IMR-90 (cell line): Measurements from ENCODE around the gene ZNF827. TPM values are rescaled to one million over a fixed set of nuclear protein-coding genes. Genes with fewer than 3 reads are reported as not detected.

Source experiments
- ATAC-seq: fragments of 200-7000 bp; cut with Tn5 transposase; 2 replicates; pipeline ENCODE4 v1.9.1; 2020; ENCODE audit warnings: low read depth, mild to moderate bottlenecking, moderate library complexity
- BruUV-seq: library from RNA; stranded (reverse); fragments of 400-500 nt; replicated peaks from 2 replicates; lab custom pipeline; 2021; lab: Mats Ljungman, UMichigan
- CTCF ChIA-PET: fragments of 300-600 bp; formaldehyde crosslinking; extraction: SDS; loops from one replicate; lab custom pipeline; 2021; ENCODE audit warnings: antibody characterized with exemption; lab: Yijun Ruan, JAX
- POLR2A ChIA-PET: fragments of 300-600 bp; sonication (Branson Sonifier 250); formaldehyde crosslinking; loops from one replicate; lab custom pipeline; 2022; ENCODE audit warnings: antibody characterized with exemption; ENCODE audit not compliant: unreplicated experiment; lab: Charles Lee
- DNase-seq: peaks from one replicate; pipeline ENCODE4 v3.0.0; 2013
- H2AFZ ChIP-seq: replicated peaks from 2 replicates; pipeline ENCODE3; 2013; ENCODE audit warnings: low read length, mild to moderate bottlenecking; ENCODE audit not compliant: poor library complexity
- H2AK5ac ChIP-seq: 2 replicates; pipeline ENCODE4 v1.6.1; 2013; ENCODE audit warnings: low read depth, low read length, inconsistent platforms
- H2AK9ac ChIP-seq: replicated peaks from 2 replicates; pipeline ENCODE3; 2013; ENCODE audit warnings: mild to moderate bottlenecking, low read depth, low read length, moderate library complexity; ENCODE audit not compliant: poor library complexity
- H2BK120ac ChIP-seq: 2 replicates; pipeline ENCODE4 v1.6.1; 2013; ENCODE audit warnings: low read depth, low read length, inconsistent platforms
- H2BK15ac ChIP-seq: 3 replicates; pipeline ENCODE4 v1.6.1; 2013; ENCODE audit warnings: low read depth, low read length, inconsistent platforms
- H2BK20ac ChIP-seq: 2 replicates; pipeline ENCODE4 v1.6.1; 2013; ENCODE audit warnings: low read depth, mild to moderate bottlenecking, inconsistent platforms, low read length, moderate library complexity
- H2BK5ac ChIP-seq: 2 replicates; pipeline ENCODE4 v1.6.1; 2013; ENCODE audit warnings: mild to moderate bottlenecking, low read depth, low read length, inconsistent platforms; ENCODE audit not compliant: poor library complexity, severe bottlenecking
- H3K14ac ChIP-seq: replicated peaks from 2 replicates; pipeline ENCODE4 v1.6.1; 2013; ENCODE audit warnings: low read depth, low read length, inconsistent platforms
- H3K18ac ChIP-seq: 2 replicates; pipeline ENCODE4 v1.6.1; 2013; ENCODE audit warnings: low read depth, low read length, control low read depth
- H3K23ac ChIP-seq: 2 replicates; pipeline ENCODE4 v1.6.1; 2013; ENCODE audit warnings: low read depth, low read length, inconsistent platforms
- H3K27ac ChIP-seq: 2 replicates; pipeline ENCODE4 v1.5.1; 2013; ENCODE audit warnings: mild to moderate bottlenecking, control low read depth, low read length; ENCODE audit not compliant: insufficient read depth
- H3K27me3 ChIP-seq: 2 replicates; pipeline ENCODE4 v1.6.1; 2013; ENCODE audit warnings: low read length; ENCODE audit not compliant: control insufficient read depth, insufficient read depth
- H3K36me3 ChIP-seq: 2 replicates; pipeline ENCODE4 v1.6.1; 2013; ENCODE audit warnings: low read length, mixed read lengths; ENCODE audit not compliant: control insufficient read depth, insufficient read depth
- H3K4ac ChIP-seq: 2 replicates; pipeline ENCODE4 v1.6.1; 2013; ENCODE audit warnings: low read depth, low read length, inconsistent platforms
- H3K4me1 ChIP-seq: 2 replicates; pipeline ENCODE4 v1.6.1; 2013; ENCODE audit warnings: low read length, mixed read lengths; ENCODE audit not compliant: control insufficient read depth, insufficient read depth
- H3K4me2 ChIP-seq: 2 replicates; pipeline ENCODE4 v1.6.1; 2013; ENCODE audit warnings: low read depth, mild to moderate bottlenecking, control low read depth, low read length, moderate library complexity
- H3K4me3 ChIP-seq: 2 replicates; pipeline ENCODE4 v1.5.1; 2013; ENCODE audit warnings: low read depth, mild to moderate bottlenecking, control low read depth, low read length, moderate library complexity; ENCODE audit not compliant: insufficient read depth
- H3K56ac ChIP-seq: 2 replicates; pipeline ENCODE4 v1.6.1; 2013; ENCODE audit warnings: low read length, inconsistent platforms; ENCODE audit not compliant: insufficient read depth; ENCODE audit errors: extremely low read depth
- H3K79me1 ChIP-seq, 2 experiments: 2 replicates each; pipeline ENCODE4 v1.6.1; 2013; ENCODE audit warnings: low read length in 2 of 2, inconsistent platforms in 1 of 2, low read depth in 1 of 2
- H3K9ac ChIP-seq: 2 replicates; pipeline ENCODE4 v1.6.1; 2013; ENCODE audit warnings: low read depth, low read length, control low read depth
- H3K9me1 ChIP-seq: 2 replicates; pipeline ENCODE4 v1.6.1; 2013; ENCODE audit warnings: low read length, inconsistent platforms; ENCODE audit not compliant: insufficient read depth
- H3K9me3 ChIP-seq: 2 replicates; pipeline ENCODE4 v1.6.1; 2013; ENCODE audit warnings: low read length; ENCODE audit not compliant: control insufficient read depth, insufficient read depth
- H4K20me1 ChIP-seq: 2 replicates; pipeline ENCODE4 v1.6.1; 2013; ENCODE audit warnings: low read length, inconsistent platforms; ENCODE audit not compliant: insufficient read depth
- H4K5ac ChIP-seq: 2 replicates; pipeline ENCODE4 v1.6.1; 2013; ENCODE audit warnings: mild to moderate bottlenecking, low read depth, low read length, control low read depth
- H4K8ac ChIP-seq, 2 experiments: 2 replicates each; pipeline ENCODE4 v1.6.1; 2013; ENCODE audit warnings: low read depth in 2 of 2, low read length in 2 of 2, control low read depth in 1 of 2, inconsistent platforms in 1 of 2
- H4K91ac ChIP-seq: 2 replicates; pipeline ENCODE4 v1.6.1; 2013; ENCODE audit warnings: low read depth, low read length, inconsistent platforms; ENCODE audit not compliant: insufficient read depth
- MAFK ChIP-seq: IDR thresholded peaks from 2 replicates; pipeline ENCODE4 v1.6.1; 2012; ENCODE audit warnings: low read depth, low read length, improper control_type of control experiment
- MXI1 ChIP-seq: IDR thresholded peaks from 2 replicates; pipeline ENCODE4 v1.6.1; 2012; ENCODE audit warnings: low read depth, mild to moderate bottlenecking, low read length, moderate library complexity, borderline replicate concordance
- NFE2L2 ChIP-seq: fragments of 150-350 bp; IDR thresholded peaks from 2 replicates; pipeline ENCODE4 v1.6.1; 2016; ENCODE audit warnings: low read depth, mild to moderate bottlenecking, low read length
- RAD21 ChIP-seq: IDR thresholded peaks from 2 replicates; pipeline ENCODE4 v1.6.1; 2012; ENCODE audit warnings: low read length, improper control_type of control experiment
- RCOR1 ChIP-seq: IDR thresholded peaks from 2 replicates; pipeline ENCODE4 v1.6.1; 2012; ENCODE audit warnings: mild to moderate bottlenecking, low read length, improper control_type of control experiment; ENCODE audit not compliant: insufficient replicate concordance
- RFX5 ChIP-seq: IDR thresholded peaks from 2 replicates; pipeline ENCODE4 v1.8.0; 2012; ENCODE audit warnings: low read depth, mild to moderate bottlenecking, low read length, moderate library complexity
- WGBS, 2 experiments: methylation state at CpG; one replicate each; pipeline versions ENCODE4 v1.1.5 to v1.1.7; 2013; ENCODE audit warnings: missing lambda C conversion rate in 2 of 2; ENCODE audit not compliant: insufficient read length in 1 of 2; ENCODE audit errors: extremely low coverage in 2 of 2; 5-methylcytosine and 5-hydroxymethylcytosine counted together
- dilution Hi-C: fragments of 300-500 bp; cut with HindIII; formaldehyde crosslinking; loops from one replicate; pipeline ENCODE4 v1.14.3; 2018; ENCODE audit warnings: low sequenced_read_pairs; ENCODE audit not compliant: unreplicated experiment
- in situ Hi-C: fragments of 300-500 bp; cut with MboI; formaldehyde crosslinking; loops from 3 replicates; pipeline ENCODE4 v1.14.3; 2019; ENCODE audit warnings: low sequenced_read_pairs, inconsistent platforms, mixed read lengths
- intact Hi-C: fragments of 100-400 bp; cut with micrococcal nuclease; formaldehyde crosslinking; loops from 2 replicates; pipeline ENCODE4 v1.10.0; 2022
- polyA plus RNA-seq, 3 experiments: library from polyadenylated mRNA; depleted of rRNA; stranded (reverse); fragments of >200 nt; gene quantifications; 2 replicates each; pipeline ENCODE4 v1.2.3, GENCODE V29; 2012; ENCODE audit warnings: low replicate concordance in 1 of 3
- total RNA-seq: library from RNA; depleted of rRNA; stranded (reverse); fragments of >200 nt; gene quantifications from 2 replicates; pipeline ENCODE4 v1.2.3, GENCODE V29; 2012
- TF ChIP-seq, protein P1 (sequence below): fragments of 150-350 bp; IDR thresholded peaks from 2 replicates; pipeline ENCODE4 v1.6.1; 2017; ENCODE audit warnings: mild to moderate bottlenecking, antibody characterized with exemption, low read length, low read depth

The ZNF827 gene
- total and polyA plus RNA-seq, 2 of the 4 experiments (the other 2 are of a cell fraction), result 6.6 to 31.7 TPM

DNA sequence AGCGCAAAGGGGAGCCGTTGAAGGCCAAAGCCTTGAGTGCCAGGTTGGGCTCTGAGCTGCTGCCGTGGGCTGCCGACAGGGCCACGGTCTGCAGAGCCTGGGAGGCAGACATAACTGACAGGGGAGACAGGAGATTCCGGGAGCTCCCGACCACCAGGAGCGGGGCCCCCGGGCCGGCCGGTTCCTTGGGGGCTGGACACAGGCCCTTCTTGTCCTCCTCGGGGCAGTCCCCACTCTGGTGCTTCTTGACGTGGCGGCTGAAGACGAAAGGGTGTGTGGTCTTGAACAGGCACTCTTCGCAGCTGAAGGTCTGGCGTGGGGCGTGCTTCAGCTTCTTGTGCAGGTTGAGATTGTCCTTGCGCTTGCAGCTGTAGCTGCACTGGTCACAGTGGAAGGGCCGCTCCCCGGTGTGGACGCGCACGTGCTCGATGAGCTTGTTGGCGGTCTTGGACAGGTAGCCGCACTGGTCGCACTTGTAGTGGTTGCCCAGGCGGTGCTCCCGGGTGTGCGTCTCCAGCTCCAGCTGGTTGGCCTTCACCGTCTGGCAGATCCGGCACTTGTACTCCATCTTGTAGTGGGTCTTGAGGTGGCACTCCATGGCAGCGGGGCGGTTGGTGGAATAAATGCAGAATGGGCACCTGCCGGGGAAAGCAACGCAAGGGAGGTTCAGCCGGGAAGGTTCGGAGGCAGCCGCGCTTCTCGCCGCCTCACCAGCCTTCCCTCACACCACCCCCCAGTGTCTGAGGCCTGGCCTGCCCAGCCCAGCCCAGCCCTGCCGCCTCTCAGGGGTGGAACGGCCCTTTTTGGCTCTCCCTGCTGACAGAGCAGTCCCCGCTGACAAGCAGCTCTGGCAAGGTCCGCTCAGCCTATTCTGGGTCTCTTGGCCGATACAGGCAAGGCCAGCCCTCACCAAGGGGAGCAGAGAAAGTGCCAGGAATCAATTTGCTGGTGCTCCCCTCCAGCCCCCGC, 177.4 kb downstream of the ZNF827 start:
- Histone ChIP-seq H2AK5ac (no peak overlapping the region), H3K36me3 (peaks cover 39% of the 10 kb centered on the region), H3K79me1 (peaks cover 0 to 4% of the 10 kb centered on the region in 2 experiments; a peak in 1 of 4 replicates), H2BK15ac (no peak overlapping the region), H3K9me3 (no peaks in the 10 kb centered on the region), H3K4me2 (no peak overlapping the region), H3K27me3 (no peaks in the 10 kb centered on the region), H3K4ac (no peak overlapping the region), H3K9me1 (peaks cover 10% of the 10 kb centered on the region), H3K23ac (no peak overlapping the region), H3K4me1 (no peaks in the 10 kb centered on the region), H3K4me3 (no peak overlapping the region), H3K9ac (no peak overlapping the region), H3K27ac (no peak overlapping the region), H4K5ac (no peak overlapping the region), H2AK9ac (no peak overlapping the region), H4K20me1 (no peaks in the 10 kb centered on the region), H3K14ac (no peak overlapping the region), H2BK120ac (no peak overlapping the region), H4K8ac (no peak overlapping the region), H3K56ac (no peak overlapping the region), H2BK5ac (no peak overlapping the region), H2AFZ (no peak overlapping the region), H2BK20ac (no peak overlapping the region), H3K18ac (no peak overlapping the region), H4K91ac (no peak overlapping the region)
- dilution Hi-C loops, result no loop called here
- no peak for TF ChIP-seq RFX5
- no peak for TF ChIP-seq RAD21
- no peak for TF ChIP-seq MXI1
- no peak for TF ChIP-seq RCOR1
- no peak for TF ChIP-seq MAFK
- TF ChIP-seq, protein P1, sequence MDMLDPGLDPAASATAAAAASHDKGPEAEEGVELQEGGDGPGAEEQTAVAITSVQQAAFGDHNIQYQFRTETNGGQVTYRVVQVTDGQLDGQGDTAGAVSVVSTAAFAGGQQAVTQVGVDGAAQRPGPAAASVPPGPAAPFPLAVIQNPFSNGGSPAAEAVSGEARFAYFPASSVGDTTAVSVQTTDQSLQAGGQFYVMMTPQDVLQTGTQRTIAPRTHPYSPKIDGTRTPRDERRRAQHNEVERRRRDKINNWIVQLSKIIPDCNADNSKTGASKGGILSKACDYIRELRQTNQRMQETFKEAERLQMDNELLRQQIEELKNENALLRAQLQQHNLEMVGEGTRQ, result no peak
- no peak for TF ChIP-seq NFE2L2
- in situ Hi-C loops, result no loop called here
- intact Hi-C loops, result no loop called here
- ChIA-PET POLR2A (no interaction called here), CTCF (no interaction called here)
- no peak for ATAC-seq
- no TSS peak for BruUV-seq
- DNase-seq, result no peak
- 98% methylated on average over 31 of the region's 49 CpGs; no CpG with 5 or more reads in 1 of the 2 experiments for WGBS, 2 experiments
